HepG2 (cell line): ENCODE data around the gene COMMD7. TPM values are rescaled to one million over a fixed set of nuclear protein-coding genes. Genes with fewer than 3 reads are reported as not detected.

Experiments
- CEBPG ChIP-seq: IDR thresholded peaks from 2 replicates; pipeline ENCODE4 v1.6.1; 2016
- EED ChIP-seq: sonication (generic); formaldehyde crosslinking; IDR thresholded peaks from 2 replicates; pipeline ENCODE4 v1.5.0; 2020; ENCODE audit warnings: mild to moderate bottlenecking, missing genetic modification reagents
- HIVEP1 ChIP-seq: sonication (generic); formaldehyde crosslinking; IDR thresholded peaks from 2 replicates; pipeline ENCODE4 v1.4.0; 2020; ENCODE audit warnings: mild to moderate bottlenecking, missing genetic modification reagents
- POGZ ChIP-seq: sonication (generic); formaldehyde crosslinking; IDR thresholded peaks from 2 replicates; pipeline ENCODE4 v1.4.0; 2020; ENCODE audit warnings: mild to moderate bottlenecking, missing genetic modification reagents
- RARG ChIP-seq: sonication (generic); formaldehyde crosslinking; IDR thresholded peaks from 2 replicates; pipeline ENCODE4 v1.4.0; 2020; ENCODE audit warnings: low read depth, mild to moderate bottlenecking, missing genetic modification reagents
- SMYD3 ChIP-seq: sonication (generic); formaldehyde crosslinking; IDR thresholded peaks from 2 replicates; pipeline ENCODE4 v1.8.1; 2023; ENCODE audit warnings: mild to moderate bottlenecking, missing genetic modification reagents
- SRSF4 ChIP-seq: fragments of 200-400 bp; formaldehyde crosslinking; IDR thresholded peaks from one replicate; pipeline ENCODE4 v1.6.1; 2018; ENCODE audit warnings: mild to moderate bottlenecking, low read depth, low read length, moderate library complexity; ENCODE audit not compliant: poor library complexity, severe bottlenecking
- TAF15 ChIP-seq: fragments of 200-400 bp; formaldehyde crosslinking; IDR thresholded peaks from one replicate; pipeline ENCODE4 v1.6.1; 2018; ENCODE audit warnings: mild to moderate bottlenecking, low read depth, low read length; ENCODE audit not compliant: poor library complexity, severe bottlenecking
- WIZ ChIP-seq: sonication (generic); formaldehyde crosslinking; IDR thresholded peaks from 2 replicates; pipeline ENCODE4 v1.5.1; 2020; ENCODE audit warnings: mild to moderate bottlenecking, missing genetic modification reagents
- ZEB1 ChIP-seq: IDR thresholded peaks from 2 replicates; pipeline ENCODE4 v1.6.1; 2012; ENCODE audit warnings: mild to moderate bottlenecking, low read depth, inconsistent platforms; ENCODE audit not compliant: insufficient replicate concordance
- ZNF160 ChIP-seq: sonication (generic); formaldehyde crosslinking; IDR thresholded peaks from 2 replicates; pipeline ENCODE4 v1.8.0; 2022; ENCODE audit warnings: mild to moderate bottlenecking, inconsistent platforms, missing genetic modification reagents
- ZNF292 ChIP-seq: sonication (generic); formaldehyde crosslinking; IDR thresholded peaks from 2 replicates; pipeline ENCODE4 v1.8.1; 2022; ENCODE audit warnings: mild to moderate bottlenecking, low read depth, missing genetic modification reagents, borderline replicate concordance
- ZNF326 ChIP-seq: sonication (generic); formaldehyde crosslinking; IDR thresholded peaks from 2 replicates; pipeline ENCODE4 v1.4.0; 2020; ENCODE audit warnings: missing genetic modification reagents, borderline replicate concordance
- ZNF337 ChIP-seq: sonication (generic); formaldehyde crosslinking; IDR thresholded peaks from 2 replicates; pipeline ENCODE4 v1.5.1; 2020; ENCODE audit warnings: missing genetic modification reagents, low read depth, mild to moderate bottlenecking, borderline replicate concordance
- ZNF367 ChIP-seq: sonication (generic); formaldehyde crosslinking; IDR thresholded peaks from 2 replicates; pipeline ENCODE4 v1.4.0; 2020; ENCODE audit warnings: missing genetic modification reagents, borderline replicate concordance
- ZNF501 ChIP-seq: sonication (generic); formaldehyde crosslinking; IDR thresholded peaks from 2 replicates; pipeline ENCODE4 v1.5.1; 2020; ENCODE audit warnings: mild to moderate bottlenecking, moderate library complexity, missing genetic modification reagents
- ZNF605 ChIP-seq: sonication (generic); formaldehyde crosslinking; IDR thresholded peaks from 2 replicates; pipeline ENCODE4 v1.8.0; 2022; ENCODE audit warnings: mild to moderate bottlenecking, missing genetic modification reagents
- ZNF772 ChIP-seq: sonication (generic); formaldehyde crosslinking; IDR thresholded peaks from 2 replicates; pipeline ENCODE4 v1.5.0; 2020; ENCODE audit warnings: mild to moderate bottlenecking, missing genetic modification reagents
- ZNF788 ChIP-seq: sonication (generic); formaldehyde crosslinking; IDR thresholded peaks from 2 replicates; pipeline ENCODE4 v1.5.0; 2020; ENCODE audit warnings: mild to moderate bottlenecking, missing genetic modification reagents, borderline replicate concordance
- ZSCAN20 ChIP-seq: sonication (generic); formaldehyde crosslinking; IDR thresholded peaks from 2 replicates; pipeline ENCODE4 v1.4.0; 2020; ENCODE audit warnings: missing genetic modification reagents, mild to moderate bottlenecking, borderline replicate concordance
- ZSCAN29 ChIP-seq: sonication (generic); formaldehyde crosslinking; conservative IDR thresholded peaks from 2 replicates; pipeline ENCODE4 v1.4.0; 2020; ENCODE audit warnings: mild to moderate bottlenecking, missing genetic modification reagents
- polyA plus RNA-seq, 8 experiments: library from polyadenylated mRNA; depleted of rRNA in 3 of 8; stranded (reverse) in 7 of 8; unstranded in 1 of 8; fragments of >200 nt; fragmentation: Illumina TruSeq in 4 of 8; extraction: Trizol in 4 of 8; gene quantifications; 2 replicates each; pipeline versions ENCODE4 v1.2.1 to v1.2.3, GENCODE V29; 2011 to 2016; ENCODE audit warnings: low read depth in 4 of 8, missing spikeins in 1 of 8, mixed read lengths in 1 of 8; ENCODE audit not compliant: insufficient read depth in 1 of 8
- total RNA-seq, 5 experiments: library from RNA; depleted of rRNA; stranded (reverse); fragments of >200 nt; fragmentation: Illumina TruSeq; extraction: Trizol; gene quantifications; 2 replicates each; pipeline ENCODE4 v1.2.3, GENCODE V29; 2016; ENCODE audit warnings: low read depth in 1 of 5
- TF ChIP-seq, protein P1 (sequence below): sonication (generic); formaldehyde crosslinking; IDR thresholded peaks from 2 replicates; pipeline ENCODE4 v1.5.0; 2020; ENCODE audit warnings: mild to moderate bottlenecking, missing genetic modification reagents
- TF ChIP-seq, protein P2 (sequence below): sonication (generic); formaldehyde crosslinking; IDR thresholded peaks from 2 replicates; pipeline ENCODE4 v1.4.0; 2020; ENCODE audit warnings: low read depth, missing genetic modification reagents

COMMD7 gene
- total and polyA plus RNA-seq, 2 of the 13 experiments (the other 11 are each of a cell fraction or from before 2014, with no cell fraction given): 42.1 to 53.3 TPM

DNA sequence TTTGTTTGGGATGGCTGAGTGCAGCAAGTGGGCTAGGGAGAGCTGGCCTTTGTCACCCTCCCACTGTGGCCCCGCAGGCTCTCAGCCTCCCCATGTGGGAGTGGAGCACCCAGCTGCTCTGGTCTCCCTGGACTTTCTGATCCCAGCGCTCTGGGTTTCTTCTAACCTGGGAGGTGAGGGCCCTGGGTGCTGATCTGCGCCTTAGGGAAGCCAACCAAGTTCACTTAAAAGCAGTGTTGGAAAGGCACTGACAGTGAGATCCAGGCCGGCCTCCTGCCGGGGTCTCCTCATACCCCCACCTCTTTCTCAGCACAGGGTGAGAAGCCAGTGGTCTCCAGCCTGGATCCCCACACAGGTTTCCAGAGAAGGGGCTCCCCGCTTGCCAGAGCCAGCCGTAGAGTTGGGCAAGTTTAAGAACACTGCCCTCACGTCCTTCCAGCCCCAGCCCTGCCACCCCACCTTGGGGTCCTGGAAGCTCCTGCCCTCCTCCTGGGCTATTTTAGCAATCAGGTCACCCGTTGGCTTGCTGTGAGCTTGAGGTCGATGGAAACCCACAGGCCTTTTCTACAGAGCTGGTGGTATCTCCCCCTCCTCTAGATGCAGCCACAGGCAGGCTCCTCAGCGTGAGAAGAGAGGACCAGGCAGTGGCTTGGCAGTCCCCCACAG lies 79.1 kb downstream of the COMMD7 start (continued):
- TF ChIP-seq HIVEP1 (CRISPR knock-in tag) (no peak), ZSCAN20 (no peak), TAF15 (no peak), ZNF788 (CRISPR knock-in tag) (peak; percentile 41; the same call in 1 of the 2 replicates), ZNF605 (peak; percentile 9), WIZ (CRISPR knock-in tag) (peak; percentile 64; the same call in 1 of the 2 replicates), CEBPG (CRISPR knock-in tag) (no peak), SMYD3 (CRISPR knock-in tag) (no peak), ZNF501 (CRISPR knock-in tag) (peak; percentile 32; the same call in 1 of the 2 replicates), ZEB1 (no peak), ZNF367 (CRISPR knock-in tag) (no peak), SRSF4 (no peak), ZNF160 (CRISPR knock-in tag) (0 out of 2 replicates have a peak, but pooled peaks have one; percentile 2), ZNF292 (CRISPR knock-in tag) (no peak), ZNF337 (CRISPR knock-in tag) (no peak), ZSCAN29 (no peak), EED (0 out of 2 replicates have a peak, but pooled peaks have one; percentile 33), RARG (no peak), ZNF326 (CRISPR knock-in tag) (no peak), POGZ (CRISPR knock-in tag) (0 out of 2 replicates have a peak, but pooled peaks have one; percentile 36), ZNF772 (peak; percentile 42)
- TF ChIP-seq, protein P1, sequence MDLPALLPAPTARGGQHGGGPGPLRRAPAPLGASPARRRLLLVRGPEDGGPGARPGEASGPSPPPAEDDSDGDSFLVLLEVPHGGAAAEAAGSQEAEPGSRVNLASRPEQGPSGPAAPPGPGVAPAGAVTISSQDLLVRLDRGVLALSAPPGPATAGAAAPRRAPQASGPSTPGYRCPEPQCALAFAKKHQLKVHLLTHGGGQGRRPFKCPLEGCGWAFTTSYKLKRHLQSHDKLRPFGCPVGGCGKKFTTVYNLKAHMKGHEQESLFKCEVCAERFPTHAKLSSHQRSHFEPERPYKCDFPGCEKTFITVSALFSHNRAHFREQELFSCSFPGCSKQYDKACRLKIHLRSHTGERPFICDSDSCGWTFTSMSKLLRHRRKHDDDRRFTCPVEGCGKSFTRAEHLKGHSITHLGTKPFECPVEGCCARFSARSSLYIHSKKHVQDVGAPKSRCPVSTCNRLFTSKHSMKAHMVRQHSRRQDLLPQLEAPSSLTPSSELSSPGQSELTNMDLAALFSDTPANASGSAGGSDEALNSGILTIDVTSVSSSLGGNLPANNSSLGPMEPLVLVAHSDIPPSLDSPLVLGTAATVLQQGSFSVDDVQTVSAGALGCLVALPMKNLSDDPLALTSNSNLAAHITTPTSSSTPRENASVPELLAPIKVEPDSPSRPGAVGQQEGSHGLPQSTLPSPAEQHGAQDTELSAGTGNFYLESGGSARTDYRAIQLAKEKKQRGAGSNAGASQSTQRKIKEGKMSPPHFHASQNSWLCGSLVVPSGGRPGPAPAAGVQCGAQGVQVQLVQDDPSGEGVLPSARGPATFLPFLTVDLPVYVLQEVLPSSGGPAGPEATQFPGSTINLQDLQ (CRISPR knock-in tag): 0 out of 2 replicates have a peak, but pooled peaks have one; percentile 8
- TF ChIP-seq, protein P2, sequence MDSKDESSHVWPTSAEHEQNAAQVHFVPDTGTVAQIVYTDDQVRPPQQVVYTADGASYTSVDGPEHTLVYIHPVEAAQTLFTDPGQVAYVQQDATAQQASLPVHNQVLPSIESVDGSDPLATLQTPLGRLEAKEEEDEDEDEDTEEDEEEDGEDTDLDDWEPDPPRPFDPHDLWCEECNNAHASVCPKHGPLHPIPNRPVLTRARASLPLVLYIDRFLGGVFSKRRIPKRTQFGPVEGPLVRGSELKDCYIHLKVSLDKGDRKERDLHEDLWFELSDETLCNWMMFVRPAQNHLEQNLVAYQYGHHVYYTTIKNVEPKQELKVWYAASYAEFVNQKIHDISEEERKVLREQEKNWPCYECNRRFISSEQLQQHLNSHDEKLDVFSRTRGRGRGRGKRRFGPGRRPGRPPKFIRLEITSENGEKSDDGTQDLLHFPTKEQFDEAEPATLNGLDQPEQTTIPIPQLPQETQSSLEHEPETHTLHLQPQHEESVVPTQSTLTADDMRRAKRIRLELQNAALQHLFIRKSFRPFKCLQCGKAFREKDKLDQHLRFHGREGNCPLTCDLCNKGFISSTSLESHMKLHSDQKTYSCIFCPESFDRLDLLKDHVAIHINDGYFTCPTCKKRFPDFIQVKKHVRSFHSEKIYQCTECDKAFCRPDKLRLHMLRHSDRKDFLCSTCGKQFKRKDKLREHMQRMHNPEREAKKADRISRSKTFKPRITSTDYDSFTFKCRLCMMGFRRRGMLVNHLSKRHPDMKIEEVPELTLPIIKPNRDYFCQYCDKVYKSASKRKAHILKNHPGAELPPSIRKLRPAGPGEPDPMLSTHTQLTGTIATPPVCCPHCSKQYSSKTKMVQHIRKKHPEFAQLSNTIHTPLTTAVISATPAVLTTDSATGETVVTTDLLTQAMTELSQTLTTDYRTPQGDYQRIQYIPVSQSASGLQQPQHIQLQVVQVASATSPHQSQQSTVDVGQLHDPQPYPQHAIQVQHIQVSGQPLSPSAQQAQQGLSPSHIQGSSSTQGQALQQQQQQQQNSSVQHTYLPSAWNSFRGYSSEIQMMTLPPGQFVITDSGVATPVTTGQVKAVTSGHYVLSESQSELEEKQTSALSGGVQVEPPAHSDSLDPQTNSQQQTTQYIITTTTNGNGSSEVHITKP: 0 out of 2 replicates have a peak, but pooled peaks have one; percentile 9
